ENCODE measurements around the gene RPL41.

GRCh38 chr12:56102683-56103065, 13.8 kb upstream of the RPL41 start:
- TF ChIP-seq, protein P1, sequence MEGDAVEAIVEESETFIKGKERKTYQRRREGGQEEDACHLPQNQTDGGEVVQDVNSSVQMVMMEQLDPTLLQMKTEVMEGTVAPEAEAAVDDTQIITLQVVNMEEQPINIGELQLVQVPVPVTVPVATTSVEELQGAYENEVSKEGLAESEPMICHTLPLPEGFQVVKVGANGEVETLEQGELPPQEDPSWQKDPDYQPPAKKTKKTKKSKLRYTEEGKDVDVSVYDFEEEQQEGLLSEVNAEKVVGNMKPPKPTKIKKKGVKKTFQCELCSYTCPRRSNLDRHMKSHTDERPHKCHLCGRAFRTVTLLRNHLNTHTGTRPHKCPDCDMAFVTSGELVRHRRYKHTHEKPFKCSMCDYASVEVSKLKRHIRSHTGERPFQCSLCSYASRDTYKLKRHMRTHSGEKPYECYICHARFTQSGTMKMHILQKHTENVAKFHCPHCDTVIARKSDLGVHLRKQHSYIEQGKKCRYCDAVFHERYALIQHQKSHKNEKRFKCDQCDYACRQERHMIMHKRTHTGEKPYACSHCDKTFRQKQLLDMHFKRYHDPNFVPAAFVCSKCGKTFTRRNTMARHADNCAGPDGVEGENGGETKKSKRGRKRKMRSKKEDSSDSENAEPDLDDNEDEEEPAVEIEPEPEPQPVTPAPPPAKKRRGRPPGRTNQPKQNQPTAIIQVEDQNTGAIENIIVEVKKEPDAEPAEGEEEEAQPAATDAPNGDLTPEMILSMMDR (IDR thresholded peaks at IDR 0.05): no peak
- TF ChIP-seq EZH2 (IDR thresholded peaks at IDR 0.05): no peak
- TF ChIP-seq EZH2phosphoT487 (IDR thresholded peaks at IDR 0.05): no peak

All from neural progenitor cell (in vitro differentiated cells).